T1000 (cell line): ENCODE measurements around the gene UNC45A.
A peak's percentile ranks its signal among the peaks of the same experiment; 100 is the strongest.
"Not testable (repeated sequence)": the region's sequence is repeated elsewhere in the genome, so short reads cannot be mapped to it uniquely, and the experiment has no call there.

Experiments used
- DNase-seq: peaks from one replicate; lab custom pipeline; 2025; ENCODE audit warnings: mixed read lengths; lab: John Stamatoyannopoulos, UW

UNC45A gene

DNA sequence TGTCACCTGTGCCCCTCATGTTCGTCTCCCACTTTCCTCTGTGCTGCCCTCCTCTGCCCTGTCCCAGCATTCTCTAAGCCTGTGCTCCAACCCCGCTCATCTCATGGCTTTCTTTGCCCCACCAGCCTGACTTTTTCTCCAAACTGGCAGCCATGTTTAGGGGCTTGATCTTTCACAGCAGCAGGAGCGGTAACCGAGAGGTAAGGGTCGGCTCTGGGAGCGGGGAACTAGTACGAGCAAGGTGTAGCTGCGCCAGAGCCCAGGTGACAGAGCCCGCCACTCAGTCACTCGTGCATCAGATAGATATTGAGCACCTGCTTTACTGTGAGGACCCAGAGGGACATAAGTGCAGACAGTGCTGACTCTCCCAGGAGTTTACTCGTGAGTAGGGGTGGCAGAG lies 18.6 kb upstream of the UNC45A start:
- no peak for DNase-seq

DNA sequence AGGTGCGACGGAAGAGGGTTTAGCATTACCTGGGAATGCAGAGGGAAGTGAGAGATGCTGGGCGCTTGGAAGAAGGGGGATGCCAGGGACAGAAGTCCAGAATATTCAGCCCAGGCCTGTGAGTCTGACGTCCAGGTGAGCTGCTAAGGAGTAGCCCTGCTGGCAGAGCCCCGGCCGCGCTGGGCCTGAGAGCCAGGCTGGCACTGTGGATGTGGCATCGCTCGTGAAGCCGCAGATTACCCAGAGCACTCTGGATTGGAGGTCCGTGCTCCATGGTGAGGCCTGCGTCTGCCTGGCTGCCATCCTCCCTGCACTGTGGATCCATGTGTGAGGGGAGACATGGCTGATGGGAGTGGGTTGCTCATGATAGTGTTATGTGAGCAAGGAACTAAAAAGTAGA lies 17.5 kb upstream of the UNC45A start:
- DNase-seq, result no peak

DNA sequence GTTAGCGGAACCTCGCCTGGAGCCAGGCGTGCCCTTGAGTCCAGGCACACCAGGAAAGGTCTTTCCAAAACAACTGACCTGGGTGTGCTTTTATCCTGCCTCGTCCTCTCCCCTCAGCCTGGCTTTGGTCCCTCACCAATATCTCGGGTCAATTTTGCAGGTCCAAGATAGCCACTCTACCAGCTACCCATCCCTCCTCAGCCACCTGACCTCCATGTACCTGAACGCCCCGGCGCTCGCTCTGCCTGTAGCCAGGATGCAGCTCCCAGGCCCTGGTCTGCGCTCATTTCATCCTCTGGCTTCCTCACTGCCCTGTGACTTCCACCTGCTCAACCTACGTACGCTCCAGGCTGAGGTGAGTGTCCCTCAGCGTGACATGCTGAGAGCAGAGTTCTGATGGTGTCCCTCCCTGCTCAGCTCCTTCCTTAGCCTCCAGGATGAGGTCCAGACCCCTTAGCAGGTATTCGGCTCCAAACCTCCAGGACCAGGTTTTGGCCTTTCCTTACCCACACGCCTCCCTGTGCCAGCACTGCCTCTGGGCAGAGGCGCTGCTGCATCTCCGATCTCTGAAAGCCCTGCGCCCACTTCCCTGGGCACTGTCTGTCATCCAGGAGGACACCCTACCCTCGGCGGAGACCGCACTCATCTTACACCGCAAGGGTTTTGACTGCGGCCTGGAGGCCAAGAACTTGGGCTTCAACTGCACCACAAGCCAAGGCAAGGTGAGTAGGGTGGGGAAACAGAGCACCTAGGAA lies 16.9 kb upstream of the UNC45A start:
- DNase-seq, result no peak

DNA sequence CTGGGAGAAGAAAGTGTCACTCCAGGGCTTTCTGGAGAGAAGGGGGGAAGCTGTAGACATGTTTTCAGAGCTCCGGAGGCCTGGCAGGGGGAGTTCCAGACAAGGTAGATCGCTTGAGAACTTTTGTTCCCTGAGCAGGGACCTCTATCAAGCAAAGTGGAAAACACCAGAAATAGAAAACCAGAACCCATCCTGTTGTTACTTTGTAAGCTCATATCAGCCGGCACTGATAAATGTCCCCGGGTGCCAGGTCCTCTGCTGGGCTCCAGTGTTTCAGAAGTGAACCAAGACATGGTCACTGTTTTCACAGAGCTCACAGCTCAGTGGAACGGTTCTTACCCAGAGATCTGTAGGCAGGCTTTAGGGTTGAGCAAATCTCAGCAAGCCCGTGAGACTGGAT lies 16.2 kb upstream of the UNC45A start:
- DNase-seq, result no peak

DNA sequence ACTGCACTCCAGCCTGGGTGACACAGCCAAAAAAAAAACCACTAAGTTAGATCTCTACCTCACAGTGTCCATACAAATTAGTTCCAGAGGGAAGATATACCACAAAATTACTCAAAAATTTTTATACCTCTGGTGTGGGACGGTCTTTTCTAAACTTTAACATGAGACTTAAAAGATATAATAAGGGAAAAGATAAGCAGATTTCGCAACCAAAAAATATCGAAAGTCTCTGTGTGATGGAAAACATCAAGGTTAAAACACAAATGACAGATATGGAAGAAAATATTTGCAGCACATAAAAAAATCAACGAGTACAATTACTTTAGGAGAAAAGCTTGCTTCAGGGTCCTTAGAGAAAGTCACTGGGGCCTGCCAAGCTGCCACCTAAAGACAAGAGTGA lies 13.2 kb upstream of the UNC45A start:
- no peak for DNase-seq

DNA sequence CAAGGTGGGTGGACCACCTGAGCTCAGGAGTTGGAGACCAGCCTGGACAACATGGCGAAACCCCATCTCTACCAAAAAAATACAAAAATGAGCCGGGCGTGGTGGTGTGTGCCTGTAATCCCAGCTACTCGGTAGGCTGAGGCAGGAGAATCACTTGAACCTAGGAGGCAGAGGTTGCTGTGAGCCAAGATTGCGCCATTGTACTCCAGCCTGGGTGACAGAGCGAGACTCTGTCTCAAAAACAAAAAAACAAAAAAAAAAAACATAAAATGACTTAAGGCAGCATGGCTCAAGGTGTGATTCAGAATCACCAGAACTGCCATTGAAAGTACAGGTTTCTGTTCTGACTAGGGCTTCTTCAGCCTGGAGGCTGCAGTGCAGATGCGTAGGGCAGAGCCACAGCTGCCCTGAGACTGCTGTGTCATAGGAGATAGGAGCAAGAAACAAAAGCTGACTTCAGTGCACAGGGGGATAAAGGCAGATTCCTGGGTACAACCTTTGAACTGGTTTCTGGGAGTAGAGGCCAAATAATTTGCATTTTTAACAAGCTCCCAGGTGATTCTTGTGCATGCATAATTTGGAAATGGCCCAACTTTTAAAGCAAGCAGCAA lies 12.3 kb upstream of the UNC45A start:
- DNase-seq, result not testable (repeated sequence)

DNA sequence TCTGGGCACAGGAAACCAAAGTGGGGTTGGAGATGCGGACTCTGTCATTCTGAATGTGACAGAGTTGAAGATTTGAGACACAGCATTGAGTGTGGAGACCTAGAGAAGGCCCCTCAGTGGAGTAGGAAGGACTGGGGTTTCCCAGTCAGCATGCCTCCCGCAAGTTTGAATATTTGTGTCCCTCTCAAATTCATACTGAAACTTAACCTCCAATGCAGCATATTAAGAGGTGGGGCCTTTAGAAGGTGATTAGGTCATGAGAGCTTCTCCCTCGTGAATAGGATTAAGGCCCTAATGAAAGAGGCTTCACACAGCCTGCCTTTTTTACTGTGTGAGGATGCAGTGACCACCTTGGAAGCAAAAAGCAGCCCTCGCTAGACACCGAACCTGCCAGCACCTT lies 10.7 kb upstream of the UNC45A start:
- DNase-seq, result no peak

DNA sequence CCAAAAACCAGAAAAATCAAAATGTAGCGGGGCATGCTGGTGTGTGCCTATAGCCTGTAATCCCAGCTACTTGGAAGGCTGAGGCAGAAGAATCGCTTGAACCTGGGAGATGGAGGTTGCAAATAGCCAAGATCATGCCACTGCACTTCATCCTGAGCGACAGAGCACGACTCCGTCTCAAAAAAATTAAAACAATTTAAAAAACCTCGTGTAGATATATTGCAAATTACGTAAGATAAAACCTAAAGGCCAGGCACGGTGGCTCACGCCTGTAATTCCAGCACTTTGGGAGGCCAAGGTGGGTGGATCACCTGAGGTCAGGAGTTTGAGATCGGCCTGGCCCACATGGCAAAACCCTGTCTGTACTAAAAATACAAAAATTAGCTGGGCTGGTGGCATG lies 8.3 kb upstream of the UNC45A start:
- not testable (repeated sequence) for DNase-seq

DNA sequence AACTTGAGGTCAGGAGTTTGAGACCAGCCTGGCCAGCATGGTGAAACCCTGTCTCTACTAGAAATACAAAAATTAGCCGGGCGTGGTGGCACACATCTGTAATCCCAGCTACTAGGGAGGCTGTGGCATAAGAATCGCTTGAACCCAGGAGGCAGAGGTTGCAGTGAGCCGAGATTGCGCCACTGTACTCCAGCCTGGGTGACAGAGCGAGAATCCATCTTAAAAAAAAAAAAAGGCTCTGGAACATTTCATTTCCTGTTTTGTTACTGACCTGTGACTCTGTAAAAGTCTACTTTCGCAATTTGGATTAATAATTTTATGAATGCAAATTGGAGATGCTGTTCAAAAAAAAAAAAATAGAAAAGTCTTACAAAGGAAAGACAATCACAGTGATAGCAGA lies 7.0 kb upstream of the UNC45A start:
- DNase-seq, result not testable (repeated sequence)

DNA sequence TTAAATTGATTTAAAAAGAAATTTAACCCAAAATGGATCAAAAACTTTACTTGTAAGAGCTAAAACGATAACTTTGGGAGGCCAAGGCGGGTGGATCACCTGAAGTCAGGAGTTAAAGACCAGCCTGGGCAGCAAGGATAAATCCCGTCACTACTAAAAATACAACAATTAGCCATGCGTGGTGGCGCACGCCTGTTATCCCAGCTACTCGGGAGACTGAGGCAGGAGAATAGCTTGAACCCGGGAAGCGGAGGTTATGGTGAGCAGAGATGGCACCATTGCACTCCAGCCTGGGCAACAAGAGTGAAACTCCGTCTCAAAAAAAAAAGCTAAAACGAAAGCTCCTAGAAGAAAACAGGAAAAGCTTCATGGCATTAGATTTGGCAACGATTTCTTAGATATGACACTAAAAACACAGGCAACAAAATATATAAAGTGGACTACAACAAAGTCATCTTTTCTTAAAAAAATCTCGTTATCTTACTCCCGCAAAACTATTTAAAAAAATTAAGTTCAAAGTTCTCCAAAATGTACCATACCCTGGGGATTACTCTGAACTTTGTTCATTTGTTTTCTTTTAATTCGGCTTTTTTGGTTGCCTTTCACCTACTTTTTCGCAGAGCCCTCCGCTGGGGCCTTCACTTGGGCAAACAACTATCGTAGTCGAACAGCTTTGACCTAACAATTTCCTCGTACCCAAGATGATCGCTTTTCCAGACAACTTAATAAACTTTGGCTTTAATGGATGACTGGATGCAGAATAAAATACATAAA lies 5.7 kb upstream of the UNC45A start:
- no peak for DNase-seq

DNA sequence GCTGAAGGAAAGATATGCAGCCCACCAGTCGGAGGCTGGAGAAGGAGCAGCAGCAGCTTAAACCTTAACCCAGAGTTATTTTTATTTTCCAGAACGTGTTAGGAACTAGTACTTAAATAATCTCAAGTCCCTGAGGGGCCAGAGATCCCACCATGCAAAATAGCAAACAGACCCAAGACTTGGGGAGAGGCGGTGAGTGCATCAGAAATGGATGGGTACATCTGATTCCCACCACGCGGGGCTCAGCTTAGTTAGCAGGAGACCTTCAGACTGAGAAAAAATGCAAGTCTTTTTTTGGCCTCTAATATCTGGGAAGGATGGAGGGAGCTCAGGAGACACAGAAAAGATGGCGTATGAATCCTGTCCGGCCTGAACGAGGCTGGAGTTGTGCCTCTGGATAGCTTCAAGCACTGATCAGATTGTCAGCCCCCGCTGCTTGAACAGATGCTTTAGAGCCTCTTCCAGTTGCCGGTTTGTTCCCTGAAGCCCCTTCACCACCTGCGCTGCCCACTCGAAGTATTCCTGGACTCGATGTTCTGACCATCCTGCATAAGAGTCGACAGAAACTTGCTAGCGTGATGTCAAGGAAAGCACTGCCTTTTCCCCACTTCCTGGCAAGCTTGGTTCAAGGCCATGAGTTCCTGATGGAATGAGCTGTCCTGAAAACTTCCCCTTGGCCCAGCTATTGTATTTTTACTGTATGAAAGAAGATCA lies 4.1 kb upstream of the UNC45A start:
- DNase-seq, result no peak

DNA sequence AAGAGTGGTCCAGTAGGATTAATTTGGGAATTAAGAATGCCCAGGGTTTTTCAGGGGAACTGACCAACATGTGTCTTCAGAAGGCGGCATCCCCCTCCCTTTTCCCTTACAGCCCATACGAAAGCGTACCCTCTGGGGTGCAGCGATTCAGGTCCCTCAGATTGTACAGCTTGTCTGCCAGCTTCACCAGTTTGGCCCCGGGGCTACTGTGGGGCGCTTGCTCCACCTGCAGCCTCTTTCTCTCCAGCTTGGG lies 3.6 kb upstream of the UNC45A start:
- no peak for DNase-seq

DNA sequence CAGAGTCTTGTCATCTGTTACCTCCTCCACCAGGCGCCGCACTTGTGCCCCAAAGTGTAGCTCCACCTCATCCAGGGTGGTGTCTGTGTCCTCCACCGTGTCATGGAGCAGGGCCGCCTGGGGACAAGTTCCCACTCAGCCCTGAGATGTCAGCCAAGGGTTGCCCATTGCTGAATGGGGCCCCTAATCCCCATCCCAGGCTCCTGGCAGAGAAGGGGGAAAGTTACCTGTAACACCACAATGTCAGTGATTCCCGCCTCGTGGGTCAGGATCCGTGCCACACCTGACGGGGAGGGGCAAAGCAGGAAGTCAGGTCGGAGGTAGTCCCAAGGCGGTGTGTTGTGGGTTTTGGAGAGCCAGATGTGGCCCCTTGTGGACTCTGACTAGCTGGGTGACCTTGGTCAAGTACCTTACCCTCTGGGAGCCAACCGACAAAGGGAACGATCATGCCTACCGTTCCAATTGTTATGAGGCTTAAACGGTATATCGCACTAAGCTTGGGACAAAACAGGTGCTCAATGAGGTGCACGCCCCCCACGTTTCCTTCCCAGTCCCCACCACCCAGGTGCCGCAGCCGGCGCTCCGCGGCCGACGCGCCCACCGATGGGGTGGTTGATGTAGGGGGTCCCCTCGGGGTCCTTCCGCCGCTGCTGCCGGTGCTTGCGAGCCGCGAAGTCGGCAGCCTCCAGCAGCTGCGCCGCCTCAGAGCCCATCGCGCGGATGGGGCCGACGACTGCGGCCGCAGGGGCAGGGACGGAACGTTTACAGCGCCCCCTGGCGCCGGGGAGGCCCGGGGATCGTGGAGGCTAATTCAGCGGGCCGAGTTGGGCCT lies 3.0 kb upstream of the UNC45A start, which contains the start of gene HDDC3:
TSS of gene HDDC3 (minus strand) at position 722 of the 832 bp plus-strand sequence. CDS start at position 713, 9 bp downstream.
- peak; percentile 81 for DNase-seq

DNA sequence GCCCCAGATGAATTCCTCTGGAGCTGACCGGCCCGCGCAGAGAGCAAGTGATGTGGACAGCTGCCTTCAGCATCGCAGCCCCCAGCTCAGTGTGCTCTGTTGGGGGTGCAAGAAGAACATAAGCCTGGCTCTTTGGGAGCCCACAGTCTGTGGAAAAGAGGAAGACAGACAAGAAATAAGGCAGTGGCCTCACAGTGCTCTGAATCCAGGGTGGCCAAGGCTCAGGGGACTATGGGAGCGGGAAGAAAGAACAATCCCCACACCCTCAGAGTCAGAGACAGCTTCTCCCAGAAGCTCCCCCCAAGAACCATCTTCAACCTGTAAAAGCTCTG lies 2.5 kb upstream of the UNC45A start:
- DNase-seq, result no peak

DNA sequence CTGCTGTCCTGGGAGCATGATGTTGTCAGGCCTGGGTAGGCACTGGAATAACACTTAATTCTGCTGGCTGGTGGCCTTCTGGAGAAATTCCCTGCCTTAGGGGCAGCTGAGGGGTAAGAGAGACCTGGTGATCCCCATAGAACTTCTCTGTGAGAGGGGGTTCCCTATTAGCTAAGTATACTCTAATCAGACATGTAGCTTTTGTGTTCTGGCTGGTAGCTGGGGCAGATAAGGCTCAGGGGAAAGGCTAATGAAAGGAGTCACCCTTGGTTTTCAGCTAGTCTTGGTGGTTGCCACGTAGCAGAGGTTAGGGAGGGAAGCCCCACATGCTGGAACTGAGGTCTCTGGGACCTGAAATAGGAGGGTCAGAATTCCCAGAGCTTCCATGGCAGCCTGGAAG lies 1.8 kb upstream of the UNC45A start:
- no peak for DNase-seq

DNA sequence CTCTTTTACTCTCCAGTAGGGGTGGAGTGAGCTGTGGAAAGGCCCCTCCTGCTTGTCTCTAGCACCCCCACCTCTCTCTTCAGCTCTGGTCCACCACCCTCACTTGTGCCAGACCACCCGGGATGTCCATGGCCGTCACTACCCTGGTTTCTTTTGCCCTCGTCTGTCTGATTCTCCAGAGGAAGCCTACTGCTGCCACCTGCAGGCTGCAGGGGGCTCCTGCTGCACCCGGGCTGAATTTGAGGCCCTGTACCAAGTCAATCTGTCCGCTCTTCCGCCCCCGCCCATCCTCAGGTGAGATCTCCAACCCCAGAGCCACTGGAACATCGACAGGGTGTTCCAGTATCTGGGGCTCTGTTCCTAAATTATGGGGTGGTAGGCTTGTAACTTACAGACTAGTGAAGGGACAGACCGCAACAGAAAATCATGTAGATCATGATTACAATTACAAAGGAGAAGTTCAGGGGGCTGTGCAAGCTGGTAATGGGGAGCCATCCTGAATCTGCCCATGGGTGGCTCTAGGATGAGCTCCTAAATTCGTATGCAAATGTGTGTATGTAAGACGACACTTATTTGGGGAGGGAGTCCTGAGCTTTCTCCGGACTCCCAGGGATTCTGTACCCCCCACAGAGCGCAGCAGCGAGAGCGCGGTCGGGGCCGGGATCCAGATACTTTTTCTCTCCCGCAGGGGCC lies 683 bp upstream of the UNC45A start:
- DNase-seq, result peak; percentile 58

DNA sequence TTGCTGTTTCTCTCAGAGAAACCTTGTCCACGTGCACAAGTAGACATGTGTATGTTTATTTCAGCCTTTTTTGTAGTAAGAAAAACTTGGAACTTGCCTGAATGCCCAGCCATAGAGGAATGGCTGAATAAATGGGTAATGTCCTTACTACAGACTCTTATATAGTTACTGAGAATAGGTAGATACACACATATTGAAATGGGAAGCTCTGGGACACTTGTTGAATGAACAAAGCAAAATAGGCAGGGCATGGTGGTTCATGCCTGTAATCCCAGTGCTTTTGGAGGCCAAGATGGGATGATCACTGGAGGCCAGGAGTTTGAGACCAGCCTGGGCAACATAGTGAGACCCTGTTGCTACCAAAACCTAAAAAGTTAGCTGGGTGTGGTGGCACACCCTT lies 1.7 kb downstream of the UNC45A start:
- no peak for DNase-seq

DNA sequence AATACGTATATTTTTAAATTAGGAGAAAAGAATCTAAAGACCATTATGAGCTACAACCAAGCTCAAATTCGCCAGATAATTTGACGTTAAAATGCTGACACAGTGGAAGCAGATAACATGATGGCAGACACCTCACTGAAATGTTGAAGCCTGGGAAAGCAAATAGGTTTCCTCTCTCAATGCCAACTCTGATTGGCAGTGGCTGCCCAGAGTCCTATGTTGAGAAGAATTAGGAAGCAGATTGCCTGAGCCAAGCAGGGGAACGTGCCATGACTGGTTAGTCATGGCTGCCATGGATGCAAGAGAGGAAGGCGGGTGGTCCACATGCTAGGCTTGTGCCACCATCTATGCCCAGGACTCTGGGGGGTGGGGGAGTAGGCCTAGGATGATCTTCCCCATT lies 3.2 kb downstream of the UNC45A start:
- DNase-seq, result no peak

DNA sequence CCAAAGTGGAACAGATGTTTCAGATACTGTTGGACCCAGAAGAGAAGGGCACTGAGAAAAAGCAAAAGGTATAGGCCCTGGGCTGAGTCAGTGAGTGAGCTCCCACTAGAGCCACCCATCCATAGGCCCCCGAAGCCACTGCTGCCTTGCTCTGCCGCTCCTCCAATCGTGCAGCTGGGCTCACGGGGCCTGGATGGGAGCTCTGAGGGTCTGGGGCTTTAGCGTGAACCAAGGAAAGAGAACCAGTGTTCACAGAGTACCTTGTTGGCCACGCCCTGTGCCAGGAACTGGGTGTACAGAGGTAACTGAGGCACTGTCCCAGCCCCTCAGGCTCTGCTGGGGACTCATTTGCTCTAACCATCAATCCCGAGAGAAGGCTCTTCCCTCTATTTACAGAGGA lies 4.7 kb downstream of the UNC45A start:
- no peak for DNase-seq

DNA sequence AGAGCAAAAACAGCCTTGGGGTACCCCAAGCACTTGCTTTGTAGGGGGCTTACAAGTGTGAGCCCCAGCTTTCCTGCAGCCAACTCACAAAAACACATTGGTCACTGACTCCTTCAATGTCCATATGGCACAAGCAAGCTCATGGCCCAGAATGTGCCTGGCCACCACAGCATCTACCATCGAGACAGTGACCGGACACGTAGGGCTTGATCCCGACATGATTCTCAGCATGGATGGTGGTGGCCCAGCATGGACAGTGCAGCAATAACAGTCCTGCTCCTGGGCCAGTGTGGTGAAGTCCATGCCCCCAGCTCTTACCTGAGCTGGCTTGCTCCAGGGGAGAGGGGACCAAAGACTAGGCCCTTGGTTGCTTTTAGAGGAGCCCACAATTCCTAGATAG lies 6.0 kb downstream of the UNC45A start:
- DNase-seq, result no peak

DNA sequence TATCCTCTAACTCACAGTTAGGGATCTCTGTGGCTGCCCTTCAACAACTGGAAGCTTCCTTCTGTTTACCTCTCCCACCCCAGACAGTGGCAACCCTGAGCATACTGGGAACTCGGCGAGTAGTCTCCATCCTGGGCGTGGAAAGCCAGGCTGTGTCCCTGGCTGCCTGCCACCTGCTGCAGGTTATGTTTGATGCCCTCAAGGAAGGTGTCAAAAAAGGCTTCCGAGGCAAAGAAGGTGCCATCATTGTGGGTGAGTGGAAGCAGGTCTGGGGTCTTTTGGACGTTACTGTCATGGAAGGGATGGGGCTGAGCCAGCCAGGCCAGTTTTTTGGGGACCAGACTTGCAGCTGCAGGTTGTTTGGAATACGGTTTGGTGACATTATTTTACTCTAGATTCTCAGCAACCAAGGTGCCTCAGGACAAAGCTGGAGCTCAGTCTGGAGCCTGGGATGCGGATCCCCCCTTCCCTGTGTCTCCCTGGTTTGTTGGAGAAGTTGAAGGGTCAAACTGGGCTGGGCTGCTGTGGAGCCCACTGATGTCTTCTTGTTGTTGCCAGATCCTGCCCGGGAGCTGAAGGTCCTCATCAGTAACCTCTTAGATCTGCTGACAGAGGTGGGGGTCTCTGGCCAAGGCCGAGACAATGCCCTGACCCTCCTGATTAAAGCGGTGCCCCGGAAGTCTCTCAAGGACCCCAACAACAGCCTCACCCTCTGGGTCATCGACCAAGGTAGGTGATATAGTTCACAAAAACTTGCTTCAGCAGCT lies 7.5 kb downstream of the UNC45A start:
- no peak for DNase-seq
